ENCODE results near the gene BTBD9.

DNA sequence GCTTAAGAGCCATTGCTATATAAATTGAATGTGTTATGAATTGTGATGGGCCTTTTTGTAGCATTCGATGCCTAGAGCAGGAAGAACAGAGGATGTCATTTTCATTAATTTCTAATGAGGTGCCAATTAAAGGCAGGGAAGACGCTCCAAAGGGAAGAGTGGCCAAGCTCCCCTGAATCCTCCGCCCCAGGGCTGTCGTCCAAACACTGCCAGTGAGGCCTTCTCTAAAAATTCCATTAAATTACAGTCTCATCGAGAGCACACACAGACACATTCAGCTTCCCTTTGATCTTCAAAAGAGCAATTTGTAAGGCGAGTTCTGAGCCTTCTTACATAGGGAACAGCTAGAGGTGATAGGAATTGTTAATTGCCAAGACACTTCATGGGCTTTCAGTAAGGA lies 520.2 kb downstream of the BTBD9 start:
- TF ChIP-seq, protein P1, sequence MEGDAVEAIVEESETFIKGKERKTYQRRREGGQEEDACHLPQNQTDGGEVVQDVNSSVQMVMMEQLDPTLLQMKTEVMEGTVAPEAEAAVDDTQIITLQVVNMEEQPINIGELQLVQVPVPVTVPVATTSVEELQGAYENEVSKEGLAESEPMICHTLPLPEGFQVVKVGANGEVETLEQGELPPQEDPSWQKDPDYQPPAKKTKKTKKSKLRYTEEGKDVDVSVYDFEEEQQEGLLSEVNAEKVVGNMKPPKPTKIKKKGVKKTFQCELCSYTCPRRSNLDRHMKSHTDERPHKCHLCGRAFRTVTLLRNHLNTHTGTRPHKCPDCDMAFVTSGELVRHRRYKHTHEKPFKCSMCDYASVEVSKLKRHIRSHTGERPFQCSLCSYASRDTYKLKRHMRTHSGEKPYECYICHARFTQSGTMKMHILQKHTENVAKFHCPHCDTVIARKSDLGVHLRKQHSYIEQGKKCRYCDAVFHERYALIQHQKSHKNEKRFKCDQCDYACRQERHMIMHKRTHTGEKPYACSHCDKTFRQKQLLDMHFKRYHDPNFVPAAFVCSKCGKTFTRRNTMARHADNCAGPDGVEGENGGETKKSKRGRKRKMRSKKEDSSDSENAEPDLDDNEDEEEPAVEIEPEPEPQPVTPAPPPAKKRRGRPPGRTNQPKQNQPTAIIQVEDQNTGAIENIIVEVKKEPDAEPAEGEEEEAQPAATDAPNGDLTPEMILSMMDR (IDR thresholded peaks at IDR 0.05; ENCODE audit: borderline replicate concordance, extremely low read depth, low read length, poor library complexity, severe bottlenecking): no peak
- TF ChIP-seq EZH2 (IDR thresholded peaks at IDR 0.05; ENCODE audit: borderline replicate concordance, low read depth, low read length, severe bottlenecking): no peak

Measured in DND-41 (cell line).